GM19397 (cell line): ENCODE results near the gene TMEM259.

Source experiments
- ATAC-seq: cut with Tn5 transposase; IDR thresholded peaks from one replicate; pipeline ENCODE4 v1.9.1; 2021; ENCODE audit warnings: mild to moderate bottlenecking, moderate library complexity; ENCODE audit not compliant: unreplicated experiment

Gene TMEM259

GRCh38 chr19:1004803-1005664, 15.9 kb downstream of the TMEM259 start:
- no peak for ATAC-seq

GRCh38 chr19:1004204-1004802, 16.6 kb downstream of the TMEM259 start:
- ATAC-seq = no peak

GRCh38 chr19:1003283-1003682, 17.6 kb downstream of the TMEM259 start:
- no peak for ATAC-seq

GRCh38 chr19:1002600-1002999, 18.3 kb downstream of the TMEM259 start:
- ATAC-seq = no peak

GRCh38 chr19:1001538-1002166, 19.3 kb downstream of the TMEM259 start:
- ATAC-seq = no peak

GRCh38 chr19:1000591-1001537, 20.1 kb downstream of the TMEM259 start:
- no peak for ATAC-seq

- no peak for ATAC-seq
Measured at GRCh38 chr19:1000095-1000494, 20.8 kb downstream of the TMEM259 start, which contains the start of gene GRIN3B. Gene GRIN3B, plus strand, starts transcription at chr19:1000419. Its CDS starts 19 bp downstream, at chr19:1000438.

GRCh38 chr19:999379-999719, 21.6 kb downstream of the TMEM259 start:
- ATAC-seq = no peak

- no peak for ATAC-seq
Measured at GRCh38 chr19:998064-998463, 22.9 kb downstream of the TMEM259 start.

- ATAC-seq = no peak
Measured at GRCh38 chr19:996051-996838, 24.7 kb downstream of the TMEM259 start.

- no peak for ATAC-seq
Measured at GRCh38 chr19:995051-995827, 25.7 kb downstream of the TMEM259 start.

GRCh38 chr19:994516-994915, 26.4 kb downstream of the TMEM259 start:
- no peak for ATAC-seq

- no peak for ATAC-seq
Measured at GRCh38 chr19:993831-994393, 27.0 kb downstream of the TMEM259 start.

- ATAC-seq = no peak
Measured at GRCh38 chr19:993361-993830, 27.5 kb downstream of the TMEM259 start.

- no peak for ATAC-seq
Measured at GRCh38 chr19:992670-993055, 28.3 kb downstream of the TMEM259 start.

- no peak for ATAC-seq
Measured at GRCh38 chr19:991932-992669, 28.8 kb downstream of the TMEM259 start.

GRCh38 chr19:991174-991931, 29.6 kb downstream of the TMEM259 start:
- ATAC-seq = no peak
